Measurements from ENCODE around the gene RAB12. TPM values are rescaled to one million over a fixed set of nuclear protein-coding genes. Genes with fewer than 3 reads are reported as not detected.

RAB12 gene
- total RNA-seq, 1 donor from 2014 or later: 60.5 TPM

GRCh38 chr18:8685141-8685913, 76.1 kb downstream of the RAB12 start:
- DNase-seq: no peak

- no peak for DNase-seq
Measured at GRCh38 chr18:8685914-8686216, 76.6 kb downstream of the RAB12 start.

GRCh38 chr18:8686611-8687010, 77.4 kb downstream of the RAB12 start:
- no peak for DNase-seq

GRCh38 chr18:8688216-8688800, 79.1 kb downstream of the RAB12 start:
- no peak for DNase-seq

- no peak for DNase-seq
Measured at GRCh38 chr18:8688816-8689215, 79.6 kb downstream of the RAB12 start.

Other genes starting within 250 kb of the RAB12 start
- gene MTCL1, start 96.1 kb downstream of the RAB12 start, total RNA-seq: 10.7 TPM

All from skin of body (tissue), 2 donors.